DND-41 (cell line): ENCODE data around the gene SUPT3H.

ENCODE experiments used
- EZH2 ChIP-seq: IDR thresholded peaks from 3 replicates; pipeline ENCODE4 v1.6.1; 2012; ENCODE audit warnings: borderline replicate concordance, low read depth, mild to moderate bottlenecking, moderate library complexity, low read length, inconsistent platforms; ENCODE audit not compliant: severe bottlenecking
- TF ChIP-seq, protein P1 (sequence below): IDR thresholded peaks from 2 replicates; pipeline ENCODE4 v1.5.1; 2012; ENCODE audit warnings: borderline replicate concordance, low read length, moderate library complexity, mild to moderate bottlenecking; ENCODE audit not compliant: poor library complexity, severe bottlenecking; ENCODE audit errors: extremely low read depth

DNA sequence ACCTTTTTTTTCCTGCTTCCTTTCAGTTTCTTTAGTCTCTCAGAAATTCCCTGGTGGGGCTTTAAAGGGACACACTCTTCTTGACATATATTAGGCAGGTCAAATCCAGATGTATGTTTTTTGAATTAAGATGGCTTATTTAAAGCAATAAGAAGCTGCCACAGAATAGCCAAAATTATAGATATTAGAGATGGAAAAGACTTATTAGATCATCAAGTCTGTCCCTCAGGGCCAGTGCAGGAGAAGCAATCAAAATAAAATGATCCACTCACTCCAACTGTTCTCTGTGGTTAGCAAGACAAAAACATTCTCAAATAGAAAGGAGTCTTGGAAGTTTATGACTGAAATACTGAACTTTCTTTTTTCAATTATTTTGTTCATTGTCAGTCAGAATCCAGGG lies 527.4 kb downstream of the SUPT3H start:
- TF ChIP-seq, protein P1, sequence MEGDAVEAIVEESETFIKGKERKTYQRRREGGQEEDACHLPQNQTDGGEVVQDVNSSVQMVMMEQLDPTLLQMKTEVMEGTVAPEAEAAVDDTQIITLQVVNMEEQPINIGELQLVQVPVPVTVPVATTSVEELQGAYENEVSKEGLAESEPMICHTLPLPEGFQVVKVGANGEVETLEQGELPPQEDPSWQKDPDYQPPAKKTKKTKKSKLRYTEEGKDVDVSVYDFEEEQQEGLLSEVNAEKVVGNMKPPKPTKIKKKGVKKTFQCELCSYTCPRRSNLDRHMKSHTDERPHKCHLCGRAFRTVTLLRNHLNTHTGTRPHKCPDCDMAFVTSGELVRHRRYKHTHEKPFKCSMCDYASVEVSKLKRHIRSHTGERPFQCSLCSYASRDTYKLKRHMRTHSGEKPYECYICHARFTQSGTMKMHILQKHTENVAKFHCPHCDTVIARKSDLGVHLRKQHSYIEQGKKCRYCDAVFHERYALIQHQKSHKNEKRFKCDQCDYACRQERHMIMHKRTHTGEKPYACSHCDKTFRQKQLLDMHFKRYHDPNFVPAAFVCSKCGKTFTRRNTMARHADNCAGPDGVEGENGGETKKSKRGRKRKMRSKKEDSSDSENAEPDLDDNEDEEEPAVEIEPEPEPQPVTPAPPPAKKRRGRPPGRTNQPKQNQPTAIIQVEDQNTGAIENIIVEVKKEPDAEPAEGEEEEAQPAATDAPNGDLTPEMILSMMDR: no peak
- TF ChIP-seq EZH2: no peak
